ENCODE measurements around the gene TGFB2.

DNA sequence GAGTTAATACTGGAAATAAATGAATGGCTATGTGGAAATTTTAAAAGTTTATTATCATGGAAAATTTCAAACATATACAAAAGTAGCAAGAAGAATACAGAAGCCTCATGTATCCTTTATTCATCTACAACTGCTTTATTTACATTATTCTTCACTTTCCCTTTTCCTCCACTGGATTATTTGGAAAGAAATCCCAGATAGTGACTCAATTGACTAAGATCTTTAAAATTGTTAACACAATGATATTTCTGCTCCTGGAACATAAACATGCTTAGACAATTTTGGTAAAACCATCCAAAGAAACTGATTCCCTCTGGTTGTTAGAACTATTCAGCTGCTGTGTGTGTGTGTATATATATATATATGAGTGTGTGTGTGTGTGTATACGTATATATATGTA lies 116.2 kb downstream of the TGFB2 start:
- TF ChIP-seq, protein P1, sequence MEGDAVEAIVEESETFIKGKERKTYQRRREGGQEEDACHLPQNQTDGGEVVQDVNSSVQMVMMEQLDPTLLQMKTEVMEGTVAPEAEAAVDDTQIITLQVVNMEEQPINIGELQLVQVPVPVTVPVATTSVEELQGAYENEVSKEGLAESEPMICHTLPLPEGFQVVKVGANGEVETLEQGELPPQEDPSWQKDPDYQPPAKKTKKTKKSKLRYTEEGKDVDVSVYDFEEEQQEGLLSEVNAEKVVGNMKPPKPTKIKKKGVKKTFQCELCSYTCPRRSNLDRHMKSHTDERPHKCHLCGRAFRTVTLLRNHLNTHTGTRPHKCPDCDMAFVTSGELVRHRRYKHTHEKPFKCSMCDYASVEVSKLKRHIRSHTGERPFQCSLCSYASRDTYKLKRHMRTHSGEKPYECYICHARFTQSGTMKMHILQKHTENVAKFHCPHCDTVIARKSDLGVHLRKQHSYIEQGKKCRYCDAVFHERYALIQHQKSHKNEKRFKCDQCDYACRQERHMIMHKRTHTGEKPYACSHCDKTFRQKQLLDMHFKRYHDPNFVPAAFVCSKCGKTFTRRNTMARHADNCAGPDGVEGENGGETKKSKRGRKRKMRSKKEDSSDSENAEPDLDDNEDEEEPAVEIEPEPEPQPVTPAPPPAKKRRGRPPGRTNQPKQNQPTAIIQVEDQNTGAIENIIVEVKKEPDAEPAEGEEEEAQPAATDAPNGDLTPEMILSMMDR (IDR thresholded peaks at IDR 0.05 in 2 of 3, conservative IDR thresholded peaks at IDR 0.05 in 1 of 3; ENCODE audit: borderline replicate concordance in 1 of 3, insufficient read depth in 1 of 3, low read depth in 2 of 3, low read length in 2 of 3), result no peak
- no peak for TF ChIP-seq EZH2phosphoT487 (IDR thresholded peaks at IDR 0.05; ENCODE audit: borderline replicate concordance)
- TF ChIP-seq, protein P2, sequence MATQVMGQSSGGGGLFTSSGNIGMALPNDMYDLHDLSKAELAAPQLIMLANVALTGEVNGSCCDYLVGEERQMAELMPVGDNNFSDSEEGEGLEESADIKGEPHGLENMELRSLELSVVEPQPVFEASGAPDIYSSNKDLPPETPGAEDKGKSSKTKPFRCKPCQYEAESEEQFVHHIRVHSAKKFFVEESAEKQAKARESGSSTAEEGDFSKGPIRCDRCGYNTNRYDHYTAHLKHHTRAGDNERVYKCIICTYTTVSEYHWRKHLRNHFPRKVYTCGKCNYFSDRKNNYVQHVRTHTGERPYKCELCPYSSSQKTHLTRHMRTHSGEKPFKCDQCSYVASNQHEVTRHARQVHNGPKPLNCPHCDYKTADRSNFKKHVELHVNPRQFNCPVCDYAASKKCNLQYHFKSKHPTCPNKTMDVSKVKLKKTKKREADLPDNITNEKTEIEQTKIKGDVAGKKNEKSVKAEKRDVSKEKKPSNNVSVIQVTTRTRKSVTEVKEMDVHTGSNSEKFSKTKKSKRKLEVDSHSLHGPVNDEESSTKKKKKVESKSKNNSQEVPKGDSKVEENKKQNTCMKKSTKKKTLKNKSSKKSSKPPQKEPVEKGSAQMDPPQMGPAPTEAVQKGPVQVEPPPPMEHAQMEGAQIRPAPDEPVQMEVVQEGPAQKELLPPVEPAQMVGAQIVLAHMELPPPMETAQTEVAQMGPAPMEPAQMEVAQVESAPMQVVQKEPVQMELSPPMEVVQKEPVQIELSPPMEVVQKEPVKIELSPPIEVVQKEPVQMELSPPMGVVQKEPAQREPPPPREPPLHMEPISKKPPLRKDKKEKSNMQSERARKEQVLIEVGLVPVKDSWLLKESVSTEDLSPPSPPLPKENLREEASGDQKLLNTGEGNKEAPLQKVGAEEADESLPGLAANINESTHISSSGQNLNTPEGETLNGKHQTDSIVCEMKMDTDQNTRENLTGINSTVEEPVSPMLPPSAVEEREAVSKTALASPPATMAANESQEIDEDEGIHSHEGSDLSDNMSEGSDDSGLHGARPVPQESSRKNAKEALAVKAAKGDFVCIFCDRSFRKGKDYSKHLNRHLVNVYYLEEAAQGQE (IDR thresholded peaks at IDR 0.05; ENCODE audit: low read depth), result no peak
- TF ChIP-seq RAD21 (IDR thresholded peaks at IDR 0.05; ENCODE audit: low read depth), result no peak
- TF ChIP-seq POLR2AphosphoS5 (IDR thresholded peaks at IDR 0.05; ENCODE audit: low read depth, low read length), result no peak
